Activated CD4-positive, CD25-positive, alpha-beta regulatory T cell treated with anti-CD3 and anti-CD28 coated beads, Interleukin-2, amount 50 U/mL, for 16 hours (primary cell): Measurements from ENCODE around the gene ARPC1A.
A peak's percentile ranks its signal among the peaks of the same experiment; 100 is the strongest.
"Not testable (repeated sequence)": the region's sequence is repeated elsewhere in the genome, so short reads cannot be mapped to it uniquely, and the experiment has no call there.

Source experiments
- DNase-seq: peaks from one replicate; pipeline ENCODE4 v3.0.0-alpha.2; 2020; ENCODE audit warnings: low read depth, low spot score

The ARPC1A gene

DNA sequence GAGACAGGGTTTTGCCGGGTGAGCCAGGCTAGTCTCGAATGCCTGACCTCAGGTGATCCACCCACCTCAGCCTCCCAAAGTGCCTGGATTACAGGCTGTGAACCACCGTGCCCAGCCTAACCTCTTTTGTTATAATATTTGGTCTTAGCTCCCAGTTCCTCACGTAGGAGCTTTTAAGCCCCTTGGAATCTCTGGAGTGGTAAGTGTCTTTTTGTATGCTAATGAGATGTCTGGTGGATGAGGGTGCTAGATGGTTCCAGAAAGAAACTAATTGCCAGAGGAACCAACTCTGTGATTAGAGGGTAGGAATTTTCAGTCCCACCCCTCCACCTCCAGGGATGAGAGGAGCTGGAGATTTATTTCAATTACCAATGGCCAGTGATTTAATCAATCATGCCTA is 5.3 kb upstream of the ARPC1A start:
- DNase-seq: no peak

GRCh38 chr7:99322659-99323058 is 3.0 kb upstream of the ARPC1A start:
- DNase-seq: not testable (repeated sequence)

DNA sequence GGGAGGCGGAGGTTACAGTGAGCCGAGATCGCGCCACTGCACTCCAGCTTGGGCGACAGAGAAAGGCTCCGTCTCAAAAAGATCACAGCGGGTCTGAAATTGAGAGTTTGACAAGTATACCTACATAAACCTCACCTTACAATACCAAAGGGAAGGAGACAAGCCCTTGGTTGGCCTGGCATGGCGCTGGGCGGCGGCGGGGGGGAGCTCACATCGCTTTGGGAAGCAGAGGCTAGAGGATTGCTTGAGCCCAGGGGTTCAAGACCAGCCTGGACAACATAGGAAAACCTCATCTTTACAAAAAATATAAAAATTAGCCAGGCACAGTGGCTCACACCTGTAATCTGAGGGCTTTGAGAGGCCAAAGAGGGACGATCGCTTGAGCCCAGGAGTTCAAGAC is 1.1 kb upstream of the ARPC1A start:
- DNase-seq: no peak

DNA sequence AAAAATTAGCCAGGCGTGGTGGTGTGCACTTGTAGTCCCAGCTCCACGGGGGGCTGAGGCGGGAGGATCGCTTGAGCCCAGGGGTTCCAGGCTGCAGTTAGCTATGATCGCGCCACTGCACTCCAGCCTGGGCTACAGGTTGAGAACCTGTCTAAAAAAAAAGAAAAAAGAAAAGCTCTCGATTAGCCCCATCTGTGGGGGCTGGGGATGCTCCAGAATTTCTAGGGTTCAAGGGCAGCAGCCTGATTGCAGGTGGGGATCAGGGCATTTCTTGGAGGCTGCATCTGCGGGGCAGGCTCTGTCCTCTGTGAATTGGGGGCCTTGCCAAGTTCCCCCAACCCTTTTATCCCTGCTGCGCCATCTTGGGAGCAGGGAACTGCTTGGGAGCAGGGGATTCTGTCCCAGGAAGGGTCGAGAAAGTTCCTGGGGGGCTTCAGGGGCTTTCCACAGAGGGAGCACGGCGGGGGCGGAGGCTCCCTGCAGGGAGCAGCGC is 651 bp upstream of the ARPC1A start:
- no peak for DNase-seq

DNA sequence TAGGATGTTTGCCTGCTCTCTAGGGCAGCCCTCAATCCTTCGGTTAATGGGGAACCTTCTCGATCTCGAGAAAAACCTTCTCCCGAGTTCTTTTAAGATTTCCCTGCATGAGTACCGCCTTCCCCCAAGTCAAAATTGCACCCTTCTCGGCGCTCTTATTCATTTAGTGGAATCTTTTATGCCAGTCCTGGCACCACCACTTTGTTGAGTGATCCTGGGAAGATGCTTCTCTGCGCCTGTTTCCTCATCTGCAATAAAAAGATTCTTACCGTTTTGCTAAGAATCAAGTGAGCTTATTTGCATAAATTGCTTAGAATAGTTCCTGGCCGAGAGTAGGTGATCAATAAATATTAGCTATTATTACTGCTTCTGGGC is 697 bp downstream of the ARPC1A start:
- DNase-seq: no peak

- DNase-seq: not testable (repeated sequence)
Observed at GRCh38 chr7:99330314-99330961, 4.7 kb downstream of the ARPC1A start.

GRCh38 chr7:99331002-99331401 is 5.3 kb downstream of the ARPC1A start:
- DNase-seq: no peak

DNA sequence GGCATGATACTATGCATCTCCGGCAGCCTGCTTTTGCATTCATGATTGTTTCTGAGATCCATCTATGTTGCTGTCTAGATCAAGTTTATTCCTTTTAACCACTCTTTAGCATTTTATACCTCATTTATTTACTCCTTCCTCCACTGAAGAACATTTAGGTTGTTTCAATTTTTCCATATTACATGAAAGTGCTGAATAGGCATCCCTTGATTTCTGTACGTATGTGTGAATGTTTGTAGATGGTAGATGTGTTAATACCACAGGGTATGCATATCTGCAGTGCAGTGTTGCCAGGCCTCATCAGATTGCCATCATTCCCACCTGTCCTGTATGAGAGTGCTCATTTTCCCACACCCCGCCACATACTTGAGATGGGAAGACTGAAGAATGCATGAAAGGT is 13.9 kb downstream of the ARPC1A start:
- no peak for DNase-seq

DNA sequence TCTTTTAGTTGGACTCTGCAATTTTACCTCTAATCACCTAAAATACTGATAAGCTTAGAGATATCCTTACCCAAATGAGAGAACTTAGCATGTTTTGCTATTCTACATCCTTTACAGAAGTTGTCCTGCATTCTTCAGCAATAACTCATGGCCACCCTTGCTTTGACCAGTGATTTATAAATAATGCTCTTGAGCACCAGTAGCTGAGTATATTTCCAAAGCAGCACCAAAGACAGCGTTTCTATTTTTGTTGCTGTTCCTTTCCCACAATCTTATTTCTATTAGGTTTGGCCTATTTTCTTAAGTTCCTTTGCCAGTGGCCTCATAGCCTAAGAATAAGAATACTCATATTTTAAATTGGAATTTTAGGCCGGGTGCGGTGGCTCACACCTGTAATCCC is 15.0 kb downstream of the ARPC1A start:
- DNase-seq: no peak

DNA sequence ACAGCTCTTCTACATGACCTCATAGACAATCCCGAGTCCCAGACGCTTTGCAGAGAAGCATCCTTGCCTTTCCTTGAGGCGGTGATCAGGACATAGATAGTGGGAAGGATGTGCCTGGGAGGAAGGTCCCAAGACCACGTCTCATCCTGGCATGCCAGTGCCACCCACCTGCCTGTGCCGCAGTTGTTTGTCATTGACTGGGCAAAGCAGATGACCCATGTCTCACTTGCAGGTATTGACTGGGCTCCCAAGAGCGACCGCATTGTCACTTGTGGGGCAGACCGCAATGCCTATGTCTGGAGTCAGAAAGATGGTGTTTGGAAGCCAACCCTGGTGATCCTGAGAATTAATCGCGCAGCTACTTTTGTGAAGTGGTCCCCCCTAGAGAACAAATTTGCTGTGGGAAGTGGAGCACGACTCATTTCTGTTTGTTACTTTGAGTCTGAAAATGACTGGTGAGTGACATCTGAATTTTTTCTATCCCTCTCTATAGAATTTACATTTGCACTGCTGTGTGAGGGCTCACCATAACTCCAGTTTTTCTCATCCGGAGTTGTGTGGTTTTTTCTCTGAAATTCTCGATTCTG is 18.5 kb downstream of the ARPC1A start:
- no peak for DNase-seq

DNA sequence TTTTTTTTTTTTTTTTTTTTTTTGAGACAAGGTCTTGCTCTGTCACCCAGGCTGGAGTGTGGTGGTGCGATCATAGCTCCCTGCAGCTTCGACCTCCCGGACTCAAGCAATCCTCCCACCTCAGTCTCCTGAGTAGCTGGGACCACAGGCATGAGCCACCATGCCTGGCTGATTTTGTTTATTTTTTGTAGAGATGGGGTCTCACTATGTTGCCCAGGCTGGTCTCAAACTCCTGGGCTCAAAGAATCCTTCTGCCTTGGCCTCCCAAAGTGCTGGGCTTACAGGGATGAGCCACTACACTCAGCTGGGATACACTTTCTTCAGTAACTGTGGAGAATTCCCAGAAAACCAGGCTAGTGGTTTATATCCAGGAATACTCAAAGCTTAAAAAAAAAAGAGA is 24.9 kb downstream of the ARPC1A start:
- not testable (repeated sequence) for DNase-seq

DNA sequence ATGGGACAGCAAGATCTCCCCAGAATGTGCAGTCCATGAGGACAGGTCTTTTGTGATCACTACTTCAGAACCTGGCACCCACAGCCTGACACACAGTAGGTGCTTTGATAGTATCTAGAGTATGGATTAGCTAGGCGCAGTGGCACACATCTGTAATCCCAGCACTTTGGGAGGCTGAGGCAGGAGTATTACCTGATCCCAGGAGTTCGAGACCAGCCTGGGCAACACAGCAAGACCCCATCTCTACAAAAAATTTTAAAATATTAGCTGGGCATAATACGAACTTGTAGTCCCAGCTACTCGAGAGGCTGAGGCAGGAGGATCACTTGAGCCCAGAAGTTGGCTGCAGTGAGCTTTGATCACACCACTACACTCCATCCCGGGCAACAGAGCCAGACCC is 26.5 kb downstream of the ARPC1A start:
- DNase-seq: no peak

- DNase-seq: no peak
Observed at GRCh38 chr7:99355098-99355497, 29.4 kb downstream of the ARPC1A start.

DNA sequence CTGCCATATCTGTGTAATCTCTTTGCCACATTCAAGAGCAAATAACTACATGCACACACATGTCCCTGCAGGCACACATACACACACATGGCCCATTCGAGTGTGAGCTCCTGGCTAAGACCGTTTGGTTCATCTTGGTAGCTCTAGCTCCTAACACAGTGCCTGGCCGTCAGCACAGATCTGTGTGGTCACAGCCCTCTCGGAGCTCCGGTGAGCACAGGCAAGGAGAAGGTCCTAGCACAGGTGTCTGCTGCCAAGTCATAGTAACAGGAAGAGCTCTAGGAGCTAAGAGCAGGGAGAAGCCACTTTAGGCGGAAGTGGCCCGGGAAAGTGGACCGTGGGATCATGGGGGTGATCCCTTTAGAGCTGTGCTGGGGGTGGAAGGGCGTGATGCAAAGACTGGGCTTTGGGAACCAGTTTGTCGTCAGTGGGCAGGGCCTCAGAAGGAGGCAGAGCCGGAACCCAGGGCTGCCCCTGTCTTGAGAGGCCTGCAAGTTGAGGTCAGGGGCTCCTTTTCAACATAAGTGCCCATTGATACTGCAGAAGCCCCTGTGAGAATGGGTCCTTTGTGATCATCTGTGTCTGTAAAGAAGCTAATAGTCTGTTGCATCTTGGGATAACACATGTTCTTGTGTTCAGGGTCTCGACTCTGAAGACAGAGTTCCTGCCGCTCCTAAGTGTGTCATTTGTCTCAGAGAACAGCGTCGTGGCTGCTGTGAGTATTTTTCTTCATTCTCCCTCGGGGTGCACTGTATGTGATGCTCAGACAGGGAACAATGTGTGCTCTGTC is 32.2 kb downstream of the ARPC1A start:
- DNase-seq: no peak

DNA sequence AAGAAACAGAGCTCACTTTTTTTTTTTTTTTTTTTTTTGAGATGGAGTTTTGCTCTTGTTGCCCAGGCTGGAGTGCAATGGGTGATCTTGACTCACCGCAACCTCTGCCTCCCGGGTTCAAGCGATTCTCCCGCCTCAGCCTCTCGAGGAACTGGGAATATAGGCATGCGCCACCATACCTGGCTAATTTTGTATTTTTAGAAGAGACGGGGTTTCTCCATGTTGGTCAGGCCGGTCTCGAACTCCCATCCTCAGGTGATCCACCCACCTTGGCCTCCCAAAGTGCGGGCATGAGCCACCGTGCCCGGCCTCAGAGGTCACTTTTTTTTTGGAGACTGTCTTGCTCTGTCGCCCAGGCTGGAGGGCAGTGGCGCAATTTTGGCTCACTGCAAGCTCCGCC is 32.8 kb downstream of the ARPC1A start:
- DNase-seq: not testable (repeated sequence)

- DNase-seq: no peak
Observed at GRCh38 chr7:99359465-99360154, 33.9 kb downstream of the ARPC1A start.

- no peak for DNase-seq
Observed at GRCh38 chr7:99362801-99363200, 37.1 kb downstream of the ARPC1A start.

DNA sequence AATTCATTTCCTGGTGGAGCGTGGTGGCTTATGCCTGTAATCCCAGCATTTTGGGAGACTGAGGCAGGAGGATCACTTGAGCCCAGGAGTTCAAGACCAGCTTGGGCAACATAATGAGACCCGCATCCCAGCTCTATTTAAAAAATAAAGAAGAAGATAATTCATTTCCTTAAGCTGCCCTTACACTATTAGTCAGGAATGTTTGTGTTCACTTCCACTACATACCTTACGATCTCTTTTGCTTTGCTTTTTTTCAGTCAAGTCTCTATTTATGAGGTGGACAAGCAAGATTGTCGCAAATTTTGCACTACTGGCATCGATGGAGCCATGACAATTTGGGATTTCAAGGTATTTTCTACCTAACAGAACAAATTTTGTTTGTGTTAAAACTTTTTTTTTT is 37.6 kb downstream of the ARPC1A start:
- DNase-seq: no peak

DNA sequence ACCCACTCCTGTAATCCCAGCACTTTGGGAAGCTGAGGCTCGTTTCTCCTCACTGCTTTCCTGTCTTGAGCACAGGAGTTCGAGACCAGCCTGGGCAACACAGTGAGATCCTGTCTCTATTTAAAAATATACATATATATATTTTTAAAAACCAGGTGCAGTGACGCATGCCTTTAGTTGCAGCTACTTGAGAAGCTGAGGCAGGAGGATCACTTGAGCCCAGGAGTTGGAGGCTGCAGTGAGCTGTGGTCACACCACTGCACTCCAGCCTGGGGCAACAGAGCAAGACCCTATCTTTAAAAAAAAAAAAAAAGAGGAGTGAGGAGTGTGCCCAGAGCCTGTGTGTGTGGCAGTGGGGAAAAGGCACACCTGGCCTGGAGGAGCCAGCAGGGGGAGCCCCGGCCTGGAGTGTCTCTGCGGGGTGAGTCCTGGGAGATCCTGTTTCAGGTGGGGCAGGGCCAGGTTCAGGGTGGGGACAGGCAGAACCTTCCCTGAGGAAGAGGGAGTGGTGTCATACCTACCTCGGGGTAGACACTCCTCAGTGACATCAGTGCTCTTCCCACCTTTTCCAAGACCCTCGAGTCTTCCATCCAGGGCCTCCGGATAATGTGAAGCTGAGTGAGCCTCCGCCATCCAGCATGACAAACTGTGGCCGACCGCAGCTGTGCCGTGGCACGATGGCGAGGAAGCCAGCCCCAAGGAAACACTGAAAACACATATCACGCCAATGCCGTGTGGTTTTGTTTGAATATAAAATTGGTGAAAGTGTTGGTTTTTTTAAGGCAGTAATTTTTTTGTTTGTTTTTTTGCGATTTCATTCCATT is 39.8 kb downstream of the ARPC1A start:
- DNase-seq: peak; percentile 28

DNA sequence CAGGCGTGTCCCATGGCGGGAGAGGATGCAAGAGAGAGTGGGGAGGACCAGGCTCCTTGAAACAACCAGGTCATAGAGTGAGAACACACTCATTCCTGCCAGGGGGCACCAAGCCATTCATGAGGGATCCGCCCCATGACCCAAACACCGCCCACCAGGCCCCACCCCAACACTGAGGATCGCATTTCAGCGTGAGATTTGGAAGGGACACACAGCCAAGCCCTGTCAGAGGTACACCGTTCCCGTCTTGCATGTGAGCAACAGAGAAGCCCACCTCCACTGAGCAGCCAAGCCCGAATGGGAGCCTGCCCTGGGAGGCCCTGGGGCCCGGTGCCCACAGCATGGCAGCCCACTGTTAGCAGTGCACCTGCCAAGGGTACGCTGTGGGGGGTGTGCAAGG is 40.9 kb downstream of the ARPC1A start:
- no peak for DNase-seq

GRCh38 chr7:99368750-99369389 is 43.2 kb downstream of the ARPC1A start:
- DNase-seq: no peak
